ENCODE results near the gene TROAP.

DNA sequence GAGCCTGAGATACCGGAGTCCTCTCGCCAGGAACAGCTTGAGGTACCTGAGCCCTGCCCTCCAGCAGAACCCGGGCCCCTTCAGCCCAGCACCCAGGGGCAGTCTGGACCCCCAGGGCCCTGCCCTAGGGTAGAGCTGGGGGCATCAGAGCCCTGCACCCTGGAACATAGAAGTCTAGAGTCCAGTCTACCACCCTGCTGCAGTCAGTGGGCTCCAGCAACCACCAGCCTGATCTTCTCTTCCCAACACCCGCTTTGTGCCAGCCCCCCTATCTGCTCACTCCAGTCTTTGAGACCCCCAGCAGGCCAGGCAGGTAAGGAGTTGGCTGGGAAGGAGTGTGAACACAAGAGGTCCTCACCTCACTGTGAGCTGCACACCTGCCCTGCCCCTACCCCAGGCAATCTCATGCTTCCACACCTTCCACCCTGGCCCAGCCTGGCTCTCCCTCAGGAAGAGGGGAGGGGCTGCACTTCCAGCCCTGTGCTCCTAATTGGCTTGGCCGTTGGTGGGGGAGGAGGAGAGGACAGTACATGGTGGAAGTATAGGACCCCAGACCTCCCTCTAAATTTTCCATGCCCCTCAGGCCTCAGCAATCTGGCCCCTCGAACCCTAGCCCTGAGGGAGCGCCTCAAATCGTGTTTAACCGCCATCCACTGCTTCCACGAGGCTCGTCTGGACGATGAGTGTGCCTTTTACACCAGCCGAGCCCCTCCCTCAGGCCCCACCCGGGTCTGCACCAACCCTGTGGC lies 7.8 kb downstream of the TROAP start:
- TF ChIP-seq TAF1 (IDR thresholded peaks at IDR 0.05; ENCODE audit: borderline replicate concordance, insufficient read depth, low read length): no peak
- TF ChIP-seq POLR2AphosphoS5 (IDR thresholded peaks at IDR 0.05; ENCODE audit: low read depth, low read length): peak; percentile 20
- TF ChIP-seq REST (IDR thresholded peaks at IDR 0.05; ENCODE audit: insufficient read depth in 1 of 2, low read depth in 2 of 2, low read length in 2 of 2): no peak
- TF ChIP-seq SIN3A (IDR thresholded peaks at IDR 0.05; ENCODE audit: borderline replicate concordance, insufficient read depth, low read length): no peak
- no peak for TF ChIP-seq FOXP2 (optimal IDR thresholded peaks at IDR 0.05; ENCODE audit: borderline replicate concordance, extremely low read depth, extremely low read length, insufficient read depth)

All from PFSK-1 (cell line).